Mammary epithelial cell (primary cell): ENCODE data around the gene DNAH7.

Experiments
- EZH2 ChIP-seq: IDR thresholded peaks from 2 replicates; pipeline ENCODE4 v1.6.1; 2012; ENCODE audit warnings: low read length, inconsistent platforms, borderline replicate concordance
- TF ChIP-seq, protein P1 (sequence below), 2 donors: IDR thresholded peaks in 1 of 2; conservative IDR thresholded peaks in 1 of 2; 2 replicates each; pipeline ENCODE4 v1.5.1; 2011 to 2012; ENCODE audit warnings: inconsistent platforms in 2 of 2, low read length in 2 of 2, mild to moderate bottlenecking in 2 of 2, control low read depth in 1 of 2, low read depth in 1 of 2; ENCODE audit not compliant: insufficient read depth in 1 of 2; ENCODE audit errors: extremely low read depth in 1 of 2

DNA sequence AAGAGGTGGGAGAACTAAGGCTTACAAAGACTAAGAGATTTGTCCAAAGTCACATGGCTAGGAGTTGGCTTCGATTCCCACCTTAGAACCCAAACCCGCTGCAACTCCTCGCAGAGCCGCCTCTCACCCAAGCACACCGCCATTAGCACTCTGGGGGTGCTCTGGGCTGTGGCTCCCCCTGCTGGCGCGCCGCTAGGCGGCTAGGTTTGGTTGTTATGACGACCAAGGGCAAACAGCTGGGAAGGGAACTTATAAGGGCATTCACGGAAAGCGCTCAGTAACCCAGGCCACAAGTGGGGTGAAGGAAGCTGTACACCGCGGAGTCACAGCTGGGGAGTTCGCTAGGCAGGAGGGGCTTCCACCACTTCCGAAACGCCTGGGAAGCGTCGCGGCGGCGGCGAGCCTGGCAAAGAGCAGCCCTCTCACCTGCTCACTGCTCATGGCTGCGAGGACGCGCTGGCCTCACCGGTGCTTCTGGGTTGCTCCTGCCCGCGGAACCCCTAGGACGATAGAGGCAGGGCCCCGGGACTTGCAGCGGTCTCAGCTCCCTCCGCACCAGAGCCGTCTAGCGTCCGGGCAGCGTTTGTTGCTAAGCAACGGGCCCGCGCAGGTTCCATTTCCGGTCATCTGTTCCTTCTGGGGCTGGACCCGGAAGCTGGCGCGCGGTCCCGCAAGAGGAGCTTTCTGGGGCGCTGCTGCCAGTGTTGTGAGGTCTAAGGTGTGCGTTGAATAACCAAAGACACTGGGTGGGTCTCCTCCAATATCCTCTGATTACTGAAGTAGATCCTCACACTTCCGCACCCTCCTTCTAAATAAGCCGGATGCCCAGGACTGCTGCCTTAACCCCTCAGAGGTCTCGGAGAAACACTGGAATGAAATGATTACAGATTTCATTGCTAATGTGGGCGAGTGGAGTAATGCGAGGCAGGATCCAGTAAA lies at the start of gene DNAH7:
- TF ChIP-seq, protein P1, sequence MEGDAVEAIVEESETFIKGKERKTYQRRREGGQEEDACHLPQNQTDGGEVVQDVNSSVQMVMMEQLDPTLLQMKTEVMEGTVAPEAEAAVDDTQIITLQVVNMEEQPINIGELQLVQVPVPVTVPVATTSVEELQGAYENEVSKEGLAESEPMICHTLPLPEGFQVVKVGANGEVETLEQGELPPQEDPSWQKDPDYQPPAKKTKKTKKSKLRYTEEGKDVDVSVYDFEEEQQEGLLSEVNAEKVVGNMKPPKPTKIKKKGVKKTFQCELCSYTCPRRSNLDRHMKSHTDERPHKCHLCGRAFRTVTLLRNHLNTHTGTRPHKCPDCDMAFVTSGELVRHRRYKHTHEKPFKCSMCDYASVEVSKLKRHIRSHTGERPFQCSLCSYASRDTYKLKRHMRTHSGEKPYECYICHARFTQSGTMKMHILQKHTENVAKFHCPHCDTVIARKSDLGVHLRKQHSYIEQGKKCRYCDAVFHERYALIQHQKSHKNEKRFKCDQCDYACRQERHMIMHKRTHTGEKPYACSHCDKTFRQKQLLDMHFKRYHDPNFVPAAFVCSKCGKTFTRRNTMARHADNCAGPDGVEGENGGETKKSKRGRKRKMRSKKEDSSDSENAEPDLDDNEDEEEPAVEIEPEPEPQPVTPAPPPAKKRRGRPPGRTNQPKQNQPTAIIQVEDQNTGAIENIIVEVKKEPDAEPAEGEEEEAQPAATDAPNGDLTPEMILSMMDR (conservative IDR thresholded peaks at IDR 0.05 in 1 of 2, IDR thresholded peaks at IDR 0.05 in 1 of 2; ENCODE audit: extremely low read depth in 1 of 2, insufficient read depth in 1 of 2, low read depth in 1 of 2, low read length in 2 of 2), result peak; percentile 98 to 99
- no peak for TF ChIP-seq EZH2
